Measurements from ENCODE around the gene NUDT9.

DNA sequence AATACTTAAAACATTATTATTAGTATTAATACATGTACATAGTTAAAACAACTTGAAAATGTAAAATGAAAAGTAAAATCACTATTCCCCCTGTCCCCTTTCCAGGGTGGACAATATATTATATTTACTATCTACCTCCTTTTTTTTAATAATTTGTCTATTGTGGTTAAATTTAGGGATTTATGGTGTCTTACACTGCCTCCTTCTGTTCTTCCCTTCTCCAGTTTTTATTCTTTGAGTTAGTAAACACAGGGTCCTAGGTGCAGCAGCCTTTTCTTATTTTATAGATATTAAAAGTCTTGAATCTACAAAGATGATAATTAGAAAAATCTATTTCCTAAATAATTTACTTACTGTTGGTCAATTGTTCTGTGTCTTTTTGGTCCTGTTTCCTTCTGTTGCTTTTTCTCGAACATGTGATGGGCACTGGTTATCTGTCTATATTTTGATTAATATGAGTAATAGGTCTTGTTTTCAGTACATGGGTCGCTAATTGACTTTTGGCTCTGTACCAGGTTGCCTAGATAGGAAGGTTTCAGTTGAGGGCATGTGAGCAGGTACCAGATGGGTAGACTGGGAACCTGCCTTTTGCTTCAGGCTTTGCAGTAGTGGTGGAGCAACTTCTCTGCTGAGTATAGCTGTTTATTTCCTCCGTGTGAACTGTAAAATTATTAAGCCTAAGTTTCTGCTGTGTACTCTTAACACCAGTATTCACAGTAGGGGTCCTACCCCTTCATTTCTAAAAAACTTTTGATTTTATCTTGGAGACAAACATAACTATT lies 1.1 kb downstream of the NUDT9 start:
- no peak for TF ChIP-seq POLR2A (IDR thresholded peaks at IDR 0.05)
- TF ChIP-seq, protein P1, sequence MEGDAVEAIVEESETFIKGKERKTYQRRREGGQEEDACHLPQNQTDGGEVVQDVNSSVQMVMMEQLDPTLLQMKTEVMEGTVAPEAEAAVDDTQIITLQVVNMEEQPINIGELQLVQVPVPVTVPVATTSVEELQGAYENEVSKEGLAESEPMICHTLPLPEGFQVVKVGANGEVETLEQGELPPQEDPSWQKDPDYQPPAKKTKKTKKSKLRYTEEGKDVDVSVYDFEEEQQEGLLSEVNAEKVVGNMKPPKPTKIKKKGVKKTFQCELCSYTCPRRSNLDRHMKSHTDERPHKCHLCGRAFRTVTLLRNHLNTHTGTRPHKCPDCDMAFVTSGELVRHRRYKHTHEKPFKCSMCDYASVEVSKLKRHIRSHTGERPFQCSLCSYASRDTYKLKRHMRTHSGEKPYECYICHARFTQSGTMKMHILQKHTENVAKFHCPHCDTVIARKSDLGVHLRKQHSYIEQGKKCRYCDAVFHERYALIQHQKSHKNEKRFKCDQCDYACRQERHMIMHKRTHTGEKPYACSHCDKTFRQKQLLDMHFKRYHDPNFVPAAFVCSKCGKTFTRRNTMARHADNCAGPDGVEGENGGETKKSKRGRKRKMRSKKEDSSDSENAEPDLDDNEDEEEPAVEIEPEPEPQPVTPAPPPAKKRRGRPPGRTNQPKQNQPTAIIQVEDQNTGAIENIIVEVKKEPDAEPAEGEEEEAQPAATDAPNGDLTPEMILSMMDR (IDR thresholded peaks at IDR 0.05): no peak
